ENCODE data around the gene ISLR.

Gene ISLR

GRCh38 chr15:74212494-74212893, 39.0 kb downstream of the ISLR start:
- DNase-seq (ENCODE audit: low read depth in 2 of 2) = no peak

- no peak for DNase-seq (ENCODE audit: low read depth in 2 of 2)
Observed at GRCh38 chr15:74213858-74214284, 40.4 kb downstream of the ISLR start.

- DNase-seq (ENCODE audit: low read depth in 2 of 2) = no peak
Observed at GRCh38 chr15:74214324-74215021, 41.0 kb downstream of the ISLR start.

- no peak for DNase-seq (ENCODE audit: low read depth in 2 of 2)
Observed at GRCh38 chr15:74215958-74216357, 42.4 kb downstream of the ISLR start.

- DNase-seq (ENCODE audit: low read depth in 2 of 2) = no peak
Observed at GRCh38 chr15:74216949-74217348, 43.4 kb downstream of the ISLR start.

- DNase-seq (ENCODE audit: low read depth in 2 of 2) = no peak
Observed at GRCh38 chr15:74217907-74218885, 44.7 kb downstream of the ISLR start.

GRCh38 chr15:74220475-74221248, 47.2 kb downstream of the ISLR start:
- no peak for DNase-seq (ENCODE audit: low read depth in 2 of 2)

GRCh38 chr15:74221399-74222239, 48.1 kb downstream of the ISLR start:
- DNase-seq (ENCODE audit: low read depth in 2 of 2) = no peak

- DNase-seq (ENCODE audit: low read depth in 2 of 2) = no peak
Observed at GRCh38 chr15:74222240-74223119, 49.0 kb downstream of the ISLR start.

- DNase-seq (ENCODE audit: low read depth in 2 of 2) = no peak
Observed at GRCh38 chr15:74225928-74226327, 52.4 kb downstream of the ISLR start.
